PFSK-1 (cell line): ENCODE data around the gene PTPRT.

ENCODE experiments used
- POLR2AphosphoS5 ChIP-seq: IDR thresholded peaks from 2 replicates; pipeline ENCODE4 v1.6.1; 2012; ENCODE audit warnings: low read depth, mild to moderate bottlenecking, control low read depth, low read length, moderate library complexity
- SIN3A ChIP-seq: IDR thresholded peaks from 2 replicates; pipeline ENCODE4 v1.6.1; 2012; ENCODE audit warnings: mild to moderate bottlenecking, low read length, moderate library complexity, borderline replicate concordance; ENCODE audit not compliant: insufficient read depth
- TF ChIP-seq, protein P1 (sequence below), 2 experiments: IDR thresholded peaks; 2 replicates each; pipeline versions ENCODE4 v1.6.1 to v1.8.0; 2011 to 2012; ENCODE audit warnings: low read depth in 2 of 2, low read length in 2 of 2, control low read depth in 1 of 2, inconsistent platforms in 1 of 2, mild to moderate bottlenecking in 1 of 2, moderate library complexity in 1 of 2; ENCODE audit not compliant: insufficient read depth in 1 of 2

DNA sequence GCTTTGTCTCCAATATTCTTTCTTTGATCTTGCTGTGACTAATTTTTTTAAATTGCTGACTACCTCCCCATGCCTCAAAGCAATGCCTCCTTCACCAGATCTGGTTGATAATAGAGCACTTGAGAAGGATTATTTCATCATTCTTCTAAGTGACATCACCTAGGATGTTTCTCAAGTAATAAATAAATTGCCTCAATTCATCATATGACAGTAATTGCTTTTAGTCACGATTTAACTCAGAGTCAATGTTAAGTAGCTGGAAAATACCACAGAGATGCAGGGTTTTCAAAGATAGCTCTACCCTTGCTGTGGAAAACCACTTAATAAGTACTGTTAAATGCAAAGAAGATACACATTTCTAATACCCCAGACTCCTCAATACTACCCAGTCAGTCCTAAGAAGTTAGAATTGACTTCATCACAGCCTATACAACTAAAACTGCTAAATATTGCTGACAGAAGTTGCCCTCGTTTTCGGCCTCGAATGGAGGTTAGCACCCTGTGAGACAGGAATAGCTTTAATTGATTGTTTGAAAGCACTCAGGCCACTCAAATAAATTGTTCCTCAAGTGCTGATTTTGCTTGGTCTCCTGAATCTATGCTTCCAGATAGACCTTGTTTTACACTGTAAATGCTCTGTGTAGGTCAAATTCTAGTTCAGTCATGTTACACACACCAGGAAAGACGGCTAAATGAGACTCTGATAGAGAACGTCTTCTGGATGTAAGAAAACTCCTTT is 931.0 kb downstream of the PTPRT start:
- TF ChIP-seq POLR2AphosphoS5 (no peak), SIN3A (no peak)
- TF ChIP-seq, protein P1, sequence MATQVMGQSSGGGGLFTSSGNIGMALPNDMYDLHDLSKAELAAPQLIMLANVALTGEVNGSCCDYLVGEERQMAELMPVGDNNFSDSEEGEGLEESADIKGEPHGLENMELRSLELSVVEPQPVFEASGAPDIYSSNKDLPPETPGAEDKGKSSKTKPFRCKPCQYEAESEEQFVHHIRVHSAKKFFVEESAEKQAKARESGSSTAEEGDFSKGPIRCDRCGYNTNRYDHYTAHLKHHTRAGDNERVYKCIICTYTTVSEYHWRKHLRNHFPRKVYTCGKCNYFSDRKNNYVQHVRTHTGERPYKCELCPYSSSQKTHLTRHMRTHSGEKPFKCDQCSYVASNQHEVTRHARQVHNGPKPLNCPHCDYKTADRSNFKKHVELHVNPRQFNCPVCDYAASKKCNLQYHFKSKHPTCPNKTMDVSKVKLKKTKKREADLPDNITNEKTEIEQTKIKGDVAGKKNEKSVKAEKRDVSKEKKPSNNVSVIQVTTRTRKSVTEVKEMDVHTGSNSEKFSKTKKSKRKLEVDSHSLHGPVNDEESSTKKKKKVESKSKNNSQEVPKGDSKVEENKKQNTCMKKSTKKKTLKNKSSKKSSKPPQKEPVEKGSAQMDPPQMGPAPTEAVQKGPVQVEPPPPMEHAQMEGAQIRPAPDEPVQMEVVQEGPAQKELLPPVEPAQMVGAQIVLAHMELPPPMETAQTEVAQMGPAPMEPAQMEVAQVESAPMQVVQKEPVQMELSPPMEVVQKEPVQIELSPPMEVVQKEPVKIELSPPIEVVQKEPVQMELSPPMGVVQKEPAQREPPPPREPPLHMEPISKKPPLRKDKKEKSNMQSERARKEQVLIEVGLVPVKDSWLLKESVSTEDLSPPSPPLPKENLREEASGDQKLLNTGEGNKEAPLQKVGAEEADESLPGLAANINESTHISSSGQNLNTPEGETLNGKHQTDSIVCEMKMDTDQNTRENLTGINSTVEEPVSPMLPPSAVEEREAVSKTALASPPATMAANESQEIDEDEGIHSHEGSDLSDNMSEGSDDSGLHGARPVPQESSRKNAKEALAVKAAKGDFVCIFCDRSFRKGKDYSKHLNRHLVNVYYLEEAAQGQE (IDR thresholded peaks at IDR 0.05; ENCODE audit: insufficient read depth in 1 of 2, low read depth in 2 of 2, low read length in 2 of 2), result no peak
